ENCODE results near the gene SLC6A9.

The SLC6A9 gene

DNA sequence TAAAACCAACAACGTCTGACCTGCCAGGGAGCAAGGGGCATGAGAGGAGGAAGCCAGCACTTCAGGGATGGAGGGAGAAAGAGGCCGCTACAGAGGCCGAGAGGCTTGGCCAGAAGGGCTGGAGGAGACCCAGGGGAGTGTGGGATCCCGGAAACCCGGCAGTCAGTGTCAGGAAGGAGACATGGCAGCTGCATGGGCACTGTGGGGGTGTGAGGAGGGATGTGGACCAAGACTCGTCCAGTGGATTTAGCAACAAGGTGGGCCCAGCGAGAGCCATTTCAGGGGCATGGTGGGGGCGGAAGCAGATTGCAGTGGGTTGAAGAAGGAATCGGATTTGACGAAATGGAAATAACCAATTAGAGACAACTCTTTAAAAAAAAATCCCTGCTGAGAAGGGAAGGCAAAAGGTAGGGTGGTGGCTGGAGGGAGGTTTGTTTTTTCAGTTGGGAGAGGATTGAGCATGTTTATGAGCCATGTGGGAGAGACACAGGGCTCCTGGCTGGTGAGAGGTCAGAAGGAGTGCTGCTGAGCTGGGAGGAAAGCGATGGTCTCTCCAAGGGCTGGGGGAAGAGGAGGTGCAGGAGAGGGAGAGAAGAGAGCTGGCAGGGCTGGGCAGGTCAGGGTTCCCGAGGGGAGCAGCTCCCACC, 47.9 kb downstream of the SLC6A9 start:
- DNase-seq (ENCODE audit: low read depth) = no peak

DNA sequence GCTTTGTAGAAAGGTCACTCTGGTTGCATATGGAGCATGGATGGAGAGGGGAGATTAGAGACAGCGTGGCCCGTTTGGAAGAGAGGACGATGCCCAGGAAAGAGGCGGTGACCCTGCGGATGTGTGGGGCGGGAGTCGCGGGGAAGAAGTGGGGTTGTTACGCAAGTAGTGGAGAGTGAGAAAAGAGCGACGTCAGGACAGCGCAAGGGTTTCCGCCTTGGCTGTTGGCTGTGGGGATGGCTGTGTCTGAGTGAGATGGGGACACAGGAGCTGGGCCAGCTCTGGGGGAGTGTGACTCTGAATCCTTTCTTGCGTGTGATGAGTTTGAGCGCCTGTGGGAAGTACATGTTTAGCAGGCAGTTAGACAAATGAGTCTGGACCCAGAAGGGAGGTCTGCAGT, 48.5 kb downstream of the SLC6A9 start:
- no peak for DNase-seq (ENCODE audit: low read depth)

DNA sequence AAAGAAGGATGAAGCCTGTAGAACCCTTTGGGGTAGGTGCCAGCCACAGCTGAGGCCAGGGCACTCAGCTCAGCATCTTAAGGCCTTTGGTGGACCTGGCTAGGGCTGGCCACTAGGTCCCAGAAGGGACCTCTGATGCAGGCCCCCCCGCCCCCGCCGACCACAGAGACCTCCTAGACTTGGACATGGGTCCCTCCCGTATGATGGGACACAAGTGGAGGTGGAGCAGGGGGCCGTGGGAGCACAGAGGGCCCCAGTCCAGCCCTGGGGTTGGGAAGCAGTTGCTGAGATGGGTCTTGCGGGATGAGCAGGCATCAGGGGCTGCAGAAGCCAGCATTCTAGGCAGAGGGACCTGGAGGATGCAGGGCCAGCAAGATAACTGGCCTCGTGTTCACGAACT, 49.0 kb downstream of the SLC6A9 start:
- no peak for DNase-seq (ENCODE audit: low read depth)

DNA sequence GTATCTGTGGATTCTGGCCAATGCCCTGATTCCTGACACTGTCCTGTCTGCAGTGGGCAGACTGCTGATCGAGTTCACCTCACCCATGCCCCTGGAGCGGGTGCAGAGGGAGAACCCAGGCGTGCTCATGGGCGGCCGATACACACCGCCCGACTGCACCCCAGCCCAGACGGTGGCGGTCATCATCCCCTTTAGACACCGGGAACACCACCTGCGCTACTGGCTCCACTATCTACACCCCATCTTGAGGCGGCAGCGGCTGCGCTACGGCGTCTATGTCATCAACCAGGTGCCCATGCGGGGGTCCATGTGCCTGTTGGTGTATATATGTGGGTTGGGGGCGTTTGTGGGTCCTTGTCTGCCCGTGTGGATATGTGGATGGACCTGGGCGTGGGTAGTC, 49.6 kb downstream of the SLC6A9 start:
- no peak for DNase-seq (ENCODE audit: low read depth)

DNA sequence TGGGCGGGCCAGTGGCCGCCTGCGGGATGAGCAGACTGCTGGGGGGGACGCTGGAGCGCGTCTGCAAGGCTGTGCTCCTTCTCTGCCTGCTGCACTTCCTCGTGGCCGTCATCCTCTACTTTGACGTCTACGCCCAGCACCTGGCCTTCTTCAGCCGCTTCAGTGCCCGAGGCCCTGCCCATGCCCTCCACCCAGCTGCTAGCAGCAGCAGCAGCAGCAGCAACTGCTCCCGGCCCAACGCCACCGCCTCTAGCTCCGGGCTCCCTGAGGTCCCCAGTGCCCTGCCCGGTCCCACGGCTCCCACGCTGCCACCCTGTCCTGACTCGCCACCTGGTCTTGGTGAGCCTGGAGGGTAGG, 50.1 kb downstream of the SLC6A9 start:
- DNase-seq (ENCODE audit: low read depth) = no peak

DNA sequence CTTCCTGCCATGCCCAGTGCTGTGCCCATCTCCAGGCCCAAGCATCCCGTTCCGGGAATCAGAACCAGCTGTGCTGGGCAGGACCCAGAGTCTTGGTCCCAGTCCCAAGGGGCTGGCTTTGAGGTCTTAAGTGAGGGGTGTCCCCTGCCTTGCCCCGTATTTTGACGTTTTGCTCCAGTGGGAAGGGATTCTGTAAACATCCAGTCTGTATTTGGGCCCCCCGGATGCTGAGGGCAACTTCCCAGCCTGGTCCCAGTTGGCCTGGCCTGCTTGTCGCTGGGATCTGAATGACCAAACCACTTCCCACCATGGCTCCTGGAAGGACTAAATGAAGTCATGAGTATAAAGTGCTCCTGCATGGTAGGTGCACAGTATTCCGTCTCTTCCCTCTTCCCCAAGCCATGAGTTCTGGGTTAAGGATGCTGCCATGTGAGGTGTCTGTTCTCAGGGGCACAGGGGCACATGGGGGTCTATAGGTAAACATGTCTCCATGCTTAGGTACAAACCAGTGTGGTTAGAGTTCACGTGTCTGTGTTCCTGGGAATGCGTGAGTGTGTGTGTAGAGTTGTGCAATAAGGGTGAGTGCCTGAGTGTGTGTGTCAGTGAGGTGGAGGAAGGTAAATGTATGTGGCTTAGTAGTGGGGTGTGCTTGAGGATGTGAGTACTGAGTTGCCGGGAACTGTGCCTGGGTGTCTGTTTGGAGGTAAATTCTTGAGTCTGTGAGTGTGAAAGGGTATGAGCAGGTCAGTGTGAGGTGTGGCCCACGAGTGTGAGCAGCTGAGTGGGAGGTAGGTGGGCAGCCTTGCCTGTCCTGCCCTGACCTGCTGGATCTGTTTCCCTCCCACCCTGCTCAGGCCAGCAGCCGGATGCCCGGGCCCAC, 50.8 kb downstream of the SLC6A9 start:
- no peak for DNase-seq (ENCODE audit: low read depth)

DNA sequence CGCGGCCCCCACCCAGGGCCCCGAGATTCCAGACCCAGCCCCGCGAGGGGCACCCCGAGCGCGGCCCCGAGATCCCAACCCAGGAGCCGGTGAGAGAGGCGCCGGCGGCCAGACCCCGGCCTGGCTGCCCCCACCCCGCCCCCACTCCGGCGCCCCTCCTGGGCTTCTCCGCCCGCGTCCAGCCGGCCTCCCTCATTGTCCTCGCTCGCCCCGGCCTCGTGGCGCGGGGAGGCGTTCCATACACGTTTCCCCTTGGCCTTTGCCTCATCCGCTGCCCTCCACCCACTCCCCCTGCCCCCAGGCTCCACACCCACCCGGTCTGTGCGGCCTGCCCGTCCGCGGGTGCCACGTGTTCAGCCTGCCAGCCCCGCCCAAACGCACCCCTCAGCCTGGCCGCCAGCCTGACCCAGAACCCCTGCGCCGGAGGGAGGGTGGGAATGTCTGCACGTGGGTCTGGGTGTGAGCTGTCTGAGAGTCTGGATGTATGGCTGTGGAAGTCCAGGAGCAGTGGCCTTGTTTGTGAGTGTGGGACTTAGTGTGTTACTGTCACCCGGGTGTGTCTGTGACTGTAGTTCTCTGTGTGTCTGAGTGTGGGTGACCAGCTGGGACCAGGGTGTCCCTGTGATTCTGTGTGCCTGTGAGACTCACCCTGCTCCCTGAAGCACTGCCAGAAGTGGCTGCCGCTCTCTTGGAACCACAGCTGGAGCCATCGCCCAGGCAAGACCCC, 51.6 kb downstream of the SLC6A9 start:
- no peak for DNase-seq (ENCODE audit: low read depth)

DNA sequence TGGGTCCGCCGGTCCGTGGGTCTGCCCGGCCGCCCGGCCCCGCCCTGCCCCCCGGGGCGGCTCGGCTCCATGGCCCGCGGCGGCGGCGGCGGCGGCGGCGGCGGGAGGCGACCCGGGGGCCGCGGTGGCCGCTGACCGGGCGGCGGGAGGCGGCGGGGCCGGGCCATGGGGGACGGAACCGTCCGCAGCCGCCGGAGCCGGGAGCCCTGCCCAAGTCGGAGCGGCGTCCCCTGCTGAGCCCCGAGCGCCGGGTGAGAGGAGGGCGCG, 52.1 kb downstream of the SLC6A9 start:
- DNase-seq (ENCODE audit: low read depth) = no peak

DNA sequence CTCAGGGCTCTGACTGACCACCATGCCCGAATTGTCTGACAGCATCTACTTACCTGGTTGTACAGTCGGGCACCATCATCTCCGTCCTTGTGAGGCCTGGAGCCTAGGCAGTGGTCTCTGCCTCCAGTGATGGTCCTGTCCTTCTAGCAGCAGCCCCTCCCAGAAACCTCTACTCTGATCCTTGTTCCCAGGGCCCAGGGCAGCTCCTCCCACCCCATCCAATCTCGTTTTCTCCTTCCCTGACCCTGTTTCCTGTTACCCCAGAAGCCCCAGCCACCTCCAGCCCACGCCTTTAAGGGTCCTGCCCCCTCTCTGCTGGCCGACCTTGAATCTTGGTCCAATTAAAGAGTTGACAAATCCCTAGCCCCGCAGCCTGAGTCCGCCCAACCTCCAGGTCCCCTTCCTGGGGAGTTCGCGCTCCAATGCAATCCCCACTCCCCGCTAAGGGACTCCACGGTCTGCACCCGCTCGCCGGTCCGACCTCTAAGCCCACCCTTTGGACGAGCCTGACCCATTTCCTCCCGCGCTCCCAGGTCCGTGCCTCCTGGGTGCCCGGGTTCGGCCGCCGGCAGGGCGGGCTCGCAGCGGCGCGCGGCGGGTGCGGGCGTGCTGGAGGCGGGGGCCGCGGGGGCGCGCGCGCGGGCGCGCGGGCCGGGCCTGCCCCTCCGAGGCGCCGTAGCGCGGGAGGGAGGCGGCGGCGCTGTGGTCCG, 52.6 kb downstream of the SLC6A9 start, which contains the start of gene B4GALT2:
B4GALT2 (plus strand) TSS at position 660 of the 710 bp plus-strand sequence. CDS start 1,951 bp downstream, outside the sequence.
- DNase-seq (ENCODE audit: low read depth) = no peak

DNA sequence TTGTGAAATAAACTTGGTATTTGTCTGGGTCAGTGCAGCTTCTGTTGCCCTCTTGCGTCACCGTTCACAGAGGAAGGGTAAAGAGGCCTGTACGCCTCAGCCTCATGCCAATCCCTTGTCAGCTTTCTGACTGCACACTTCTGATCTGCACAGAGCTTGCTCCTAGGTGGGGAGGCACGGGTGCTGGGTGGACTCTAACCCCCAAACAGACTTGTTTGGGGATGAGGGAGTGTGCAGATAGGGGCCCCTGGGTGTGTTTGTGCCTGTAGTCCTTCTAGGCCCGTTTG, 53.1 kb downstream of the SLC6A9 start:
- DNase-seq (ENCODE audit: low read depth) = no peak

DNA sequence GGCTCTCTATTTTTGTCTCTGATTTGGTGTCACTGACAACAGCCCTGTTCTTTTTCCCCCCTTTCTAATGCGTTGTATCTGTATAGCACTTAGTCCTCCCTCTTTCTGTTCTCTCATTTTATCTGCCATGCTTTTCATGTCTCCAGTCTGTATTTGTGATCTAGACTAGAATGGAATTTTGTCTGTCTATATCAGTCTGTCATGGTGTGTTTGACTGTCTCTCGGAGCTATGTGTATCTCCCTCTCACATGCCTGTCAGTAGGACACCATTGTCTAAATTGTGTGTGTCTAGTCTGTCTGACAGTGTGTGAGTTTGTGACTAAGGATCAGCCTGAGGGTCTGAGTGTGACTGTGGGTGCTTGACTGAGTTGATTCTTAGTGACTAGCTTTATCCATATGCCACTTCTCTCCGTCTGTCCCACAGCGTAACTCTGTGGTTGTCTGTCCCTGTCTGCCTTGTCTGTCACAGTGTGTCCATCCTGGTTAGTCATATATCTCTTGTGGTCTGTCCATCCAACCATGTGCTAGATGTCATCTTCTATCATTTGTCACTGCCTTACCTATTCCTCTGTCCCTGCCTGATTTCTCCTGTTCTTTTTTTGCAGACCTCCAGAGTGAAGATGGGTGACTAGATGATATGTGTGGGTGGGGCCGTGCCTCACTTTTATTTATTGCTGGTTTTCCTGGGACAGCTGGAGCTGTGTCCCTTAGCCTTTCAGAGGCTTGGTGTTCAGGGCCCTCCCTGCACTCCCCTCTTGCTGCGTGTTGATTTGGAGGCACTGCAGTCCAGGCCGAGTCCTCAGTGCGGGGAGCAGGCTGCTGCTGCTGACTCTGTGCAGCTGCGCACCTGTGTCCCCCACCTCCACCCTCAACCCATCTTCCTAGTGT, 53.6 kb downstream of the SLC6A9 start:
- DNase-seq (ENCODE audit: low read depth) = no peak

DNA sequence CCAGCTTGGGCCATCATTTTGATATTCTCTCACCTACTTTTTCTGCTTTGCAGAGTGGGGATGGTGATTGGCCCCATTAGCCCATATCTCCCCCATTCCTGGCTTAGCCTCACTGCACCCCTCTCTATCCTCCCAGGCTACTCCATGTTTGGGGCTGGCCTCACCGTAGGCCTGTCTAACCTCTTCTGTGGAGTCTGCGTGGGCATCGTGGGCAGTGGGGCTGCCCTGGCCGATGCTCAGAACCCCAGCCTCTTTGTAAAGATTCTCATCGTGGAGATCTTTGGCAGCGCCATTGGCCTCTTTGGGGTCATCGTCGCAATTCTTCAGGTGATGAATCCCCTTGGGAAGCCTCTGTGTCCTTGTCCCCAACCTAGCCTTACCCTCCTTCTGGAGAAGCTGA, 54.4 kb downstream of the SLC6A9 start:
- no peak for DNase-seq (ENCODE audit: low read depth)

DNA sequence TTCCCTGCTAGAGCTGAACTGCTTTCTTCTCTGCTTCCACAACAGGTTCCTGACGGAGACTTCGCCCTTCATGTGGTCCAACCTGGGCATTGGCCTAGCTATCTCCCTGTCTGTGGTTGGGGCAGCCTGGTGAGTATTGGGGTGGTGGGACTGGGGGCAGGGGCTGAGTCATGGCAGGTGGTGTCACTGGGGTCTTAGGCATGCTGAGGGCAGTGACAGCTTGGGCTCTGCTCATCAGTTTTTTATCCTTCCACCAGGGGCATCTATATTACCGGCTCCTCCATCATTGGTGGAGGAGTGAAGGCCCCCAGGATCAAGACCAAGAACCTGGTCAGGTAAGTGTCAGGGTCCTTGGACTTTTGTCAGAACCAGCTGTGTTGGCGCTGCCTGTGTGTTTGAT, 55.2 kb downstream of the SLC6A9 start:
- no peak for DNase-seq (ENCODE audit: low read depth)

DNA sequence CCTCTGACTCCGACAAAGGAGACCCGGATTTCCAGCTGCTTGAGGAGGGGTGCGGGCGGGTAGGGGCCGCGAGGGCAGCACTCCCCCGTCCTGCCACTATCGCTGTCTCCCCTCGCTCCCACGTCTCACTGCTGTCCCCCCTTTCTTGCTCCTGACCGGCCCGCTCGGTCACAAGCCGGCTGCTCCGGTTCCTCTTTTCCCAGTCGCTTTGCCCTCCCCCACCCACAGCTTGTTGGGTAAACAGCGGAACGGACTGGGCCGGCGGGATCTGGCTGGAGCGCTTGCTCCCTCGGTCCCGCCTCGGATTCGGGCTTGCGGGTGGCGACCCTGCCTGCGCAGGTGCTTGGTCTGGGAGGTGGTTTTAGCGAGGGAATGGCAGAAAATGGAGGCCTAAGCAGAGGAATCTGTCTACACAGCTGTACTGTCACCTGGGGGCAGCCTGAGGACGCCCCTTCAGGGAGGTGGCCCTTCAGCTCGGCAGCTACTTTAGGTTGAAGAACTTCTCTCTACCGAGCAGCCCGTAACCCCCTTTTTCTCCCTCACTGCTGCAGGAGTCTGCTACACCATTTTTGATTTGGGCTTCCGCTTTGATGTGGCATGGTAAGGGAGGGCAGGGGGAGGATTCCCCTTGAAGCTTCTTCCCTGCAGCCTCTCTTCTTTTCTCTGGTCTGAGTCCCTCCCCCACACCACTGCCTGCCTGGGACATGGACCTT, 55.9 kb downstream of the SLC6A9 start:
- no peak for DNase-seq (ENCODE audit: low read depth)

DNA sequence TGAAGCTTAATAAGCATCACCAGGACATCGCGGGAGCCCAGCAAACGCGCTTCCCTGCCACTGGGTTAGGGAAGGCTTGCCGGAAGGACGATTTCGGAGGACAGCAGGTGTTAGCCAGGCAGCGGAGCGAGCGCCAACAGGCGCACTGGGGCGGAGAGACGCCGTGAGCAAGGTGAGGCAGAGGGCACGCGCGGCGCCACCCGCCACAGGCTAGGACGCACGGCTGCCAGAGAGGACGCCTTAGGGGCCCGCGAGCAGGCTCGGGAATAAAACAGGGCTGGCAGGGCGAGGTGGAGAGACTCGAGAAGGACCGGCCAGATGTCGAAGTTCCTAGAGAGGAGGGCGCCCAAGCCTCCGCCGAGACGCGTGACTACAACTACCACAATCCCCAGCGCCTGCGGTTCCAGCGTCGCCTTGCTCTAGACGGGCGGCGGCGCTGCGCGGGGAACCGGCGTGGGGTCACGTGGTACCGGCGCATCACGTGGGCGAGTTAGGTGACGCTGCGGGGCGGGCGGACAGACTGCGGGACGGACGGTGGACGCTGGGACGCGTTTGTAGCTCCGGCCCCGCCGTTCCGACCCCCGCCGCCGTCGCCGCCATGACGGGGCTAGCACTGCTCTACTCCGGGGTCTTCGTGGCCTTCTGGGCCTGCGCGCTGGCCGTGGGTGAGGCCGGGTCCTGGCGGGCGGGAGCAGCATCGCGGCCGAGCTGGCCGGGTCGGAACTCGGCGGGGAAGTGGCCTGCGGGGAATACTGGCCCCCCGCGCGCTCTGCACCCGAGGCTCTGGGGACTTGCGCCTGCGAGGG, 56.6 kb downstream of the SLC6A9 start, which contains the start of gene ATP6V0B:
ATP6V0B (plus strand) TSS at position 518 of the 806 bp plus-strand sequence; CDS start at position 599, 81 bp downstream.
- peak; percentile 63 for DNase-seq (ENCODE audit: low read depth)

DNA sequence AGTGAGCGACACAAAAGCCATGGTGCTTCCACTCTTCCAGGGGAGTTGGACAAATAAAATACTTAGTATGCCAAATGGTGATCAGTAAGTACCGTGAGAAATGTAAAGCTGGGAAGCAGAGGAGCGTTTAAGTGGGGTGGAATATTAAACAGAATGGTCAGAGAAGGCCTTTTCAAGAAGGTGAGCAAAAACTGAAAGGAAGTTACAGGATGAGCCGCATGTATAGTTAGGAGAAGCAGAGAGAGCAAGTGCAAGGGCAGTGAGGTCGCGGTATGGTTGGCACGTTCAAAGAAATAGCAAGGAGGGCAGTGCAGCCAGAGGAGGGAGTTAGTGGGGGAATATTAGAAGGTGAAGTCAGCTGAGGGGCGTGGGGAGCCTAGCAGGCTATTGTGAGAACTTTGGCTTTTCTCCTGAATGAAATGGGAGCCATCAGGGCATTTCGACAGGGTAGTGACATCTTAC, 57.2 kb downstream of the SLC6A9 start:
- no peak for DNase-seq (ENCODE audit: low read depth)

DNA sequence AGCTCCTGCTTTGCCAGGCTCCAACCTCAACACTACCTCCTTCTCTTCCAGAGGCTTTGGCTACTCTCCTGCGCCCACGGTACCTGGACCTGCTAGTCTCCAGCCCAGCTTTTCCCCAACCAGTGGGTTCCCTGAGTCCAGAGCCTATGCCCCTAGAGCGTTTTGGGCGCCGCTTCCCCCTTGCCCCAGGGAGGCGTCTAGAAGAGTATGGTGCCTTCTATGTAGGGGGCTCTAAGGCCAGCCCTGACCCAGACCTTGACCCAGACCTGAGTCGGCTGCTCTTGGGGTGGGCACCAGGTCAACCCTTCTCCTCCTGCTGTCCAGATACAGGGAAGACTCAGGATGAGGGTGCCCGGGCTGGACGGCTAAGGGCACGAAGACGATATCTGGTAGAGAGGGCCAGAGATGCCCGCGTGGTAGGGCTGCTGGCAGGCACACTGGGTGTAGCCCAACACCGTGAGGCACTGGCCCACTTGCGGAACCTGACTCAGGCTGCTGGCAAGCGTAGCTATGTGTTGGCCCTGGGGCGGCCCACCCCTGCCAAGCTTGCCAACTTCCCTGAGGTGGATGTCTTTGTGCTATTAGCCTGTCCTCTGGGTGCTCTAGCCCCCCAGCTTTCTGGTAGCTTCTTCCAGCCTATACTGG, 59.8 kb downstream of the SLC6A9 start:
- DNase-seq (ENCODE audit: low read depth) = no peak

DNA sequence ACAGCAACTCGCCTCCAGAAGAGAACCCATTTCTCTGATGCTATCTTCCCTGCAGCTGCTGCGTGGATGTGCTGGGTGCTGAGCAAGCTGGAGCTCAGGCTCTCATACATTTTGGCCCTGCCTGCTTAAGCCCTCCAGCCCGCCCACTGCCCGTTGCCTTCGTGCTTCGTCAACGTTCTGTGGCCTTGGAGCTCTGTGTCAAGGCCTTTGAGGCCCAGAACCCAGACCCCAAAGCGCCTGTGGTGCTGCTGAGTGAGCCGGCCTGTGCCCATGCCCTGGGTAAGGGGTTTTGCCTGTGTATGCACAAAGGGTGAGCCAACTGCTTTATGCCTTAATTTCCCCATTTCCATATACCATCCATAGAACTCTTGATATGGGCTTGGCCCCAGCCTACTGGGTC, 60.4 kb downstream of the SLC6A9 start:
- DNase-seq (ENCODE audit: low read depth) = no peak

DNA sequence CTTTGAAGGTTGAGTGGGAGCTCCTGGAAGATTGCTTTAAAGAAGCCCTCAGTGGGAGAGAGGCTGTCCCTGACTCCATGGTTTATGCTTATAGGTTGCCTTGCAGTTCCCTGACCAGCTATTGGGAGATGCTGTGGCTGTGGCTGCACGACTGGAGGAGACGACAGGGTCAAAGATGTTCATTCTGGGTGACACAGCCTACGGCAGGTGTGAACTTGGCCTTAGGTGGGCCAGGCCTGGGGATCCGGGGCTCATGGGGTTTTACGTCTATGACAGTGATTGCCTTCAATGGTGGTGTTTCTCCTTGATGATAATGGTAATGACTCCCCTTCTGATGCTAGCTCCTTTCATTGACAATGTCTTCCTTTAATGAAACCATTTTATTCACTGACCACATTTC, 60.8 kb downstream of the SLC6A9 start:
- no peak for DNase-seq (ENCODE audit: low read depth)

Measured in non-pigmented ciliary epithelial cell (primary cell).